ENCODE measurements around the gene CARMIL1. TPM values are rescaled to one million over a fixed set of nuclear protein-coding genes. Genes with fewer than 3 reads are reported as not detected.

CARMIL1 gene
- total and polyA plus RNA-seq, 10 of the 15 experiments (the other 5 are each of a cell fraction or from before 2014, with no cell fraction given) = 6.4 to 18.1 (median 10.3) TPM

GRCh38 chr6:25296217-25296905 lies 17.2 kb downstream of the CARMIL1 start:
- Histone ChIP-seq H3K27ac (ENCODE audit: control insufficient read depth, insufficient read depth) (no peak overlapping the region), H3K9me3 (replicated peaks; ENCODE audit: control insufficient read depth, insufficient read depth, low read length) (no peaks in the 10 kb centered on the region), H3K36me3 (ENCODE audit: control insufficient read depth in 2 of 2, insufficient read depth in 2 of 2, low read length in 1 of 2) (no peaks in the 10 kb centered on the region), H3K27me3 (replicated peaks in 1 of 2; ENCODE audit: control insufficient read depth in 2 of 2, insufficient read depth in 2 of 2, low read length in 1 of 2) (no peaks in the 10 kb centered on the region), H3K4me2 (ENCODE audit: control insufficient read depth, insufficient read depth) (no peak overlapping the region), H3K4me3 (no peak overlapping the region), H2AFZ (ENCODE audit: control insufficient read depth, low read depth, low read length) (no peak overlapping the region), H3K4me1 (ENCODE audit: control insufficient read depth, insufficient read depth, low read length) (peaks cover 5% of the 10 kb centered on the region; the same call in 1 of the 2 replicates), H3K79me2 (ENCODE audit: control insufficient read depth, insufficient read depth, low read length) (no peaks in the 10 kb centered on the region), H4K20me1 (ENCODE audit: control insufficient read depth, insufficient read depth) (no peaks in the 10 kb centered on the region), H3K9ac (ENCODE audit: control insufficient read depth, insufficient read depth, low read length) (no peak overlapping the region)
- ATAC-seq (peak; percentile 15; the same call in 1 of the 3 replicates), FAIRE-seq (no peak), DNase-seq (ENCODE audit: low read depth, low spot score) (no peak)
- POLR2A ChIA-PET = interaction anchor here (1.2 kb wide), 1 partner anchor 39 kb away, joined by 3 read pairs; no protein-coding TSS in a partner anchor
- CTCF ChIA-PET = interaction anchor here (0.5 to 1.9 kb wide), 9 partner anchors 11 to 661 kb away, joined by 3 to 4 read pairs (median 3); no protein-coding TSS in a partner anchor
- intact Hi-C loops (cut with micrococcal nuclease; ENCODE audit: unreplicated experiment) = no loop called here
- SMC1A ChIA-PET (ENCODE audit: uncharacterized antibody, unreplicated experiment) = interaction anchor here (1.2 to 1.9 kb wide), 9 partner anchors 9 to 195 kb away, joined by 3 to 8 read pairs (median 4); no protein-coding TSS in a partner anchor
- RAD21 ChIA-PET (ENCODE audit: unreplicated experiment) = interaction anchor here (1.0 to 1.5 kb wide), 3 partner anchors 16 to 73 kb away, joined by 3 to 4 read pairs (median 4); no protein-coding TSS in a partner anchor
- TF ChIP-seq SPI1 (IDR thresholded peaks at IDR 0.05; ENCODE audit: borderline replicate concordance, insufficient read depth, low read depth, low read length) (no peak), TARDBP (IDR thresholded peaks at IDR 0.05; ENCODE audit: borderline replicate concordance) (no peak), CREM (IDR thresholded peaks at IDR 0.05; ENCODE audit: low read depth) (no peak), SUZ12 (IDR thresholded peaks at IDR 0.05; ENCODE audit: unreplicated experiment) (no peak), ETV6 (conservative IDR thresholded peaks at IDR 0.05 in 1 of 2, IDR thresholded peaks at IDR 0.05 in 1 of 2; ENCODE audit: borderline replicate concordance in 1 of 2, low read depth in 1 of 2) (no peak), SRF (IDR thresholded peaks at IDR 0.05; ENCODE audit: low read depth in 2 of 2, low read length in 2 of 2) (no peak), HSF1 (IDR thresholded peaks at IDR 0.05; ENCODE audit: low read depth, low read length) (no peak), IRF3 (IDR thresholded peaks at IDR 0.05) (no peak), RB1 (IDR thresholded peaks at IDR 0.05; ENCODE audit: borderline replicate concordance) (no peak)
- TF ChIP-seq, protein P1, sequence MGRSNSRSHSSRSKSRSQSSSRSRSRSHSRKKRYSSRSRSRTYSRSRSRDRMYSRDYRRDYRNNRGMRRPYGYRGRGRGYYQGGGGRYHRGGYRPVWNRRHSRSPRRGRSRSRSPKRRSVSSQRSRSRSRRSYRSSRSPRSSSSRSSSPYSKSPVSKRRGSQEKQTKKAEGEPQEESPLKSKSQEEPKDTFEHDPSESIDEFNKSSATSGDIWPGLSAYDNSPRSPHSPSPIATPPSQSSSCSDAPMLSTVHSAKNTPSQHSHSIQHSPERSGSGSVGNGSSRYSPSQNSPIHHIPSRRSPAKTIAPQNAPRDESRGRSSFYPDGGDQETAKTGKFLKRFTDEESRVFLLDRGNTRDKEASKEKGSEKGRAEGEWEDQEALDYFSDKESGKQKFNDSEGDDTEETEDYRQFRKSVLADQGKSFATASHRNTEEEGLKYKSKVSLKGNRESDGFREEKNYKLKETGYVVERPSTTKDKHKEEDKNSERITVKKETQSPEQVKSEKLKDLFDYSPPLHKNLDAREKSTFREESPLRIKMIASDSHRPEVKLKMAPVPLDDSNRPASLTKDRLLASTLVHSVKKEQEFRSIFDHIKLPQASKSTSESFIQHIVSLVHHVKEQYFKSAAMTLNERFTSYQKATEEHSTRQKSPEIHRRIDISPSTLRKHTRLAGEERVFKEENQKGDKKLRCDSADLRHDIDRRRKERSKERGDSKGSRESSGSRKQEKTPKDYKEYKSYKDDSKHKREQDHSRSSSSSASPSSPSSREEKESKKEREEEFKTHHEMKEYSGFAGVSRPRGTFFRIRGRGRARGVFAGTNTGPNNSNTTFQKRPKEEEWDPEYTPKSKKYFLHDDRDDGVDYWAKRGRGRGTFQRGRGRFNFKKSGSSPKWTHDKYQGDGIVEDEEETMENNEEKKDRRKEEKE (IDR thresholded peaks at IDR 0.05) = no peak
- no TSS peak for BruUV-seq (replicated peaks)
- 25% methylated on average over 2 of the region's 2 CpGs for WGBS (ENCODE audit: insufficient coverage, insufficient replicate concordance, low lambda C conversion rate, missing lambda C conversion rate)
- in situ Hi-C loops (cut with MboI) = no loop called here
